Stomach (tissue), 4 donors: ENCODE data around the gene CNKSR1.

ENCODE experiments used
- CTCF ChIP-seq, 7 experiments: fragments of 450-650 bp in 4 of 7; fragments of 200-600 bp in 3 of 7; sonication (generic) in 3 of 7; IDR thresholded peaks; one replicate each; pipeline ENCODE4 v1.5.1; 2016 to 2019; ENCODE audit warnings: antibody characterized with exemption in 7 of 7, control low read depth in 2 of 7, mild to moderate bottlenecking in 1 of 7
- POLR2A ChIP-seq, 4 donors: fragments of 450-650 bp; IDR thresholded peaks; one replicate each; pipeline ENCODE4 v1.6.1; 2016; ENCODE audit warnings: antibody characterized with exemption in 4 of 4, control low read depth in 2 of 4, mild to moderate bottlenecking in 1 of 4, moderate library complexity in 1 of 4

- TF ChIP-seq CTCF (IDR thresholded peaks at IDR 0.05) (no peak), POLR2A (IDR thresholded peaks at IDR 0.05) (no peak)
These were observed 41.7 kb downstream of the CNKSR1 start for GRCh38 chr1:26218906-26219494.
